ENCODE results near the gene ATP11A.

The ATP11A gene

DNA sequence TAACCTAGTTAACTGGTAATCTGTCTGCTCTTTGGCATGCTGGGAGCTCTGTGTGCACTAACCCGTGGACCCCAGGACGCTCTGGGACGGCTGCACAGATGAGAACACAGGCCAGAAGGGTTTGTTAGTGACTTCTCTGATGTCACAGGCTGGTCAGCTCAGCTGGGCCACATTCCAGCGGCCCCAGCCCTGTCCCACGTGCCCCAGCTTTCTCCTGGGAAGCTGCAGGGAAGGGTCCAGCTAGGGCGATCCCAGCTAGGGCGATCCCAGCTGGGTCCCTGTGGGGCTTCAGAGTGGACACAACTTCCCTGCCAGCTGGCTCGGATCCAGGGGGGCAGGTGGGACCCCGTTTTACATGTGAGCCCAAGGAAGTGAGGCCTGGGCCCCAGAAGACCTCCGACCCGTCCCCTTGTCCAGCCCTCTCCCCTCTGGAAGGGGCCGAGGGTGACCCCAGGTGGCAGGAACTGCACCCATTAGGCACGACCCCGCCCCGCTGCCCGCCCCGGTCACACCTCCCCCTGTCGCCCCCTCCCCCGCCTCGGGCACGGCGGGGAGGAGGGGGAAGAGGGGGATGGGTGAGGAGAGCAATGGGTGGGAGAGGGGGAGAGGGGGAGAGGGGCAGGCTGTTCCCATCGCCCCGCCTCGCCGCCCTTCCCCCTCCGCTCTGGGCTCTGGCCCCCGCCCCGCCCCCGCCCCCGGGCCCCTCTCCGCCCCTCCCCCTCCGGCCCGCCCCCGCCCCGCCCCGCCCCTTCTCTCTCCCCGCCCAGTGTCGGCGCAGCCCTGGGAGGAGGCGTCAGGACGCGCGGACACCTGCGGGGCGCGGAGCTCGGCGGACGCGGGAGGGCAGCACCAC, 204.0 kb downstream of the ATP11A start:
- no peak for DNase-seq (ENCODE audit: low read depth)

DNA sequence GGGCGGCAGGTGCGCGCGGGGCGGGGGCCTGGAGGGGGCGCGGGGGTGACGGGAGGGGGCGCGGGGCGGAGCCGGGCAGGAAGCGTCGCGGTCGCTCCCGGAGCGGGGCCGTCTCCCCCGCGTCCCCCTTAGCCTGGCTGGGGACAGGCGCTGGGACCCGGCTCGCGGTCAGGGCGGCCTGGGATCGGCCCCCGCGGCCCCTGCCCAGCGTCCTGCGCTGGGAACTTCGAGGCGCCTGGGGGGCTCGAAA, 204.5 kb downstream of the ATP11A start:
- no peak for DNase-seq (ENCODE audit: low read depth)

DNA sequence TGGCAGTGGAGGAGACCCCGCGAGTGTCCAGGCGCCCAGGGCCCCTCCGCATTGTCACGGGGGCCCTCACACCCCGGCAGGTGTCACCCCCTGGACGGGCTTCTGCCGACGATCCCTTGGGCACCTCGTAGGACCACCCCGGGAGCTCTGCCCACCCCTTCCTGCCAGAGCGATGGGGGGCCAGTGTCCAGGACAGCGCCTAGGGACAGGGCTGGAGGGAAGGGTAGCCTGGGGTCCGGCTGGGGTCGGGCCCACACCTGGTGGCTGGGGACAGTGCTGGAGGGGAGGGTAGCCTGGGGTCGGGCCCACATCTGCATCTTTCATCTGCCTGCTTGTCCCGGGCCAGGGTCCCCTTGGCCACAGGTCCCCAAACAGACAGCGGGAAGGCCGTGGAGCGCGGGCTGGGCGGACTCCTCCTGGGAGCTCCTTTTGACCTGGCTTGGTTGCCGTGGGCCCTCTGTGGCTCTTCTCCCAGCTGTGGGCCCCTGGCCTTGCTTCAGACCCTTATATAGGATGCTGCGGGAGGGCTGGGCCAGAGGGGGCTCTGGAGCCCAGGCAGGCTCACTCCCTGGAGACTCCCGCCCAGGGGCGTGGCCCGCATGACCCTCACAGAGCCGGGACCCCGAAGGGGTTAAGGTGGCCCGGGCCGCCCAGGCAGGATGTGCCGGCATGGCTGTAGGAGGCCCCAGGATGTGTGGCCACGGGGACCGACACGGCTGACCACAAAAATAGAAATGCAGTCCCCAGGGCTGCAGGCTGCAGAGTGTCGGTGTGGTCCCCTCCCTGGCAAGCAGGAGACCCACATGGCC, 205.0 kb downstream of the ATP11A start:
- no peak for DNase-seq (ENCODE audit: low read depth)

DNA sequence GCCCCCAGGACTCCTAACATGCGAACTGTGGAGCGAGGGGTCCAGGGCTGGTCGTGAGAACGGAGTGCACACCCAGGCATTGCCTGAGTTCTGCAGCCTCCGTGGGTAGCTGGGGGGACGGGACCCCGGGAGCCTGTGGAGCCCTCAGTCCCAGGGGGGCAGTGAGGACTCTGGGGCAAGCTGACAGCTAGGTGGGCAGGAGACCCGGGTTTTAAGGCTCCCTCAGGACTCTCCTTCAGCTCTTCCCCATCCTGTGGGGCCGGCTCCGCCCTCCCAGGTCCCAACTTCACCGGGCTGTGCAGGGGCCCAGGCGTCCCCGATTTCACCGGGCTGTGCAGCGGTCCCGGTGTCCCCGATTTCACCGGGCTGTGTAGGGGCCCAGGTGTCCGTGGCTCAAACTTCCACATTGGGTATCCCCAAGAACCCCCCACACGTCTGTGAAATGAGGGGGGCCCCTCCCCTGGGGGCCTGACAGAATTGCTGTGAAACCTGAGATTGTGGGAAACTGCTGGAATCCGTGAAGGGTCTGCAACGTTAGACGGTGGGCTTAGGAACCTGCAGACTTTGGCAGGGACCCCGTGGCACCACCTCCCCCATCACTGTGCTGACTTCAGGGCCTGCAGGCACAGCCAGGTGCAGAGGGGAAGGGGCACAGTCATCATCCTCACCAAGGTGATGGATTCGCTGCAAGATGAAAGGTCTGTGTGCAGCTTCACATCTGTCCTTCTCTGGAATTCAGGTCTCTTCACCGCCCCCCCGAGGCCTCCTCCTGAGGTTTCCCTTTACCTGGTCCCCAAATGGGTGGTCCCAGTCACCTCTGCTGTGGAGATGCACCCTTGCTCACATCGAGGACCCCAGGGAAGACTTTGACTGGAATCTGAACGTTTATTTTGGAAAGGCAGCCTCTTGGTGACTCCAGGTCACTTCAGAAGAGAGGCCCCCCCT, 206.0 kb downstream of the ATP11A start:
- DNase-seq (ENCODE audit: low read depth) = no peak

DNA sequence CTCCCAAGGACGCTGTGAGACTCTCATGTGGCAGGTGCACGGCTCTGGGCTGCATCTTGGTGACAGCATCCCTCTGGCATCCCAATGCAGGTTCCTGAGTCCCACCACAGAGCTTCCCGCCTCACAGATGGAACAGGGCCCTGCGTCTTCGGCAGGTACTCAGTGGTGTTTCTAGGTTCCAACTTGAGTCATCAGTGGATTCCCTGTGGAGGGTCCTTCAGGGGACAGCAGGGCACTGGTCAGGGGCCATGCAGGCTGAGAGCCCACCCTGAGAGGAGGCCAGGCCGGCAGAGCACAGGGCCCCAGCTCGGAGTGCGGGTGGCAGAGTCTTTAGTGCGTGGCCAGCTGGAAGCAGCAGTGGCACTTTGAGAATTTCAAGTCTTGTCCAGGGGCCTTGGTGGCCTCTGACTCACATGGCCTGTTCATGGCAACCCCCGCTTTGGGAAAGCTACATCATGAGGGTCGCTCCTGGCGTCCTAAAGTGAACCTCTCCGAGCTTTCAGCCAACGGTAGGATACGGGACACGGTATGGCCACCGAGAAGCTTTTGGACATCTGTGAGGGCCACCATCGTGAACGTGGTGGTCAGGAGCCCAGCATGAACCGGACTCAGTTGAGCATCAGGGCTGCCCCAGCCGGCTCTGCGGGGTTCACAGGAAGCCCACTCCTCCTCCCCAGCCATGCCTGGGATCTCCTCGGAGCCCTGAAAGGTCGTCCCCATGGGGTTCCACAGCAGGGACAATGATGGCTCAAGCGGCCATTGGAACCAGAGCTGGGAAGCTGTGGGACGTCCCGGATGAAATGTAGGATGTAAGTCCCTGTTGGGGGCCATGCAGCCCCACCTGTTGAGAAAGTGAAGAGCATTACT, 207.1 kb downstream of the ATP11A start:
- DNase-seq (ENCODE audit: low read depth) = no peak

DNA sequence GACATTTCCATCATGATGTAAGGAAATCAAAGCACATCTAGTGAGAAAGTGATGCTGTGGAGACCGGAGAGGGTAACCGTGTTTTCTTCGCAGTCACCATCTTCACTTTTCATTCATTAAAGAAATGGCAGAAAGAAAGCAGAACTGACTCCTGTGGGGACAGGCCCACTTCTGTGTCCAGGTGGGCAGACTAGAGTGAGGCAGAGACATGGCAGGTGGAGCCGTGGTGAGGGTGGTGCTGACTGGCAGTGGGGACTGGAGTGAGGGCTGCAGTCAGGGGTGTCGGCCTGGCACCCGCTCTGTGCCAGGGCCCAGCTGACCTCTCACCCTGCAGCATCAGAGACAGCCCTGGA, 207.7 kb downstream of the ATP11A start:
- DNase-seq (ENCODE audit: low read depth) = no peak

DNA sequence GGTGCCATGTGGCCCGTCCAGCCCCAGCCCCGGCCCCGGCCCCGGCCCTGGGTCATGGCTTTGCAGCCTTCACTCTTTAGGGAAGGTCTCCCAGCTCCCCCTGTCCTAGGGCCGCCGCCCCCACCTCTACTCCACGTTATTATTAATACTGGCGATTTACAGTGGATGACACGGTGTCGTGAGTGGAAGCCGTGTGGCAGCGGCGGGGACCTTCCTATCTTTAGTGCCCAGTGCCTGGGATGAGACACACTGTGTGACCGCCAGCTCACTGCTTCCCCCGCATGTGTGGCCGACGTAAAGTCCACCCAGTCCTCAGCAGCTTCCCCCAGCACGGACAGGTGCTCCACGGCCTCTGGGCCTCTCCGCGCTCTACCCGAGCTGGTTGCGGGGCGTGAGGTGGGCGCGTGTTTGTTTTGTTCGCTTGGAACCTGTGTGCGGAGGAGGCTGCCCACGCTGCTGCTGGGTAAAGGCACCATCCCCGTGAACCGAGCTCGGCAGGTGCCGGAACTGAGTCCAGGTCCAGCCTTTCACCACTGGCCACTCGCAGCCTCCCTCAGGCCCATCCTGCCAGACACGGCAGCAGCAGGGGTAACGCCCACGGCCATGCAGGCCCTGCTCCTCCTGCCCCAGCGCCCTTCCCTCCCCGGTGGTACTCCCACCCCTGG, 208.2 kb downstream of the ATP11A start:
- DNase-seq (ENCODE audit: low read depth) = no peak

DNA sequence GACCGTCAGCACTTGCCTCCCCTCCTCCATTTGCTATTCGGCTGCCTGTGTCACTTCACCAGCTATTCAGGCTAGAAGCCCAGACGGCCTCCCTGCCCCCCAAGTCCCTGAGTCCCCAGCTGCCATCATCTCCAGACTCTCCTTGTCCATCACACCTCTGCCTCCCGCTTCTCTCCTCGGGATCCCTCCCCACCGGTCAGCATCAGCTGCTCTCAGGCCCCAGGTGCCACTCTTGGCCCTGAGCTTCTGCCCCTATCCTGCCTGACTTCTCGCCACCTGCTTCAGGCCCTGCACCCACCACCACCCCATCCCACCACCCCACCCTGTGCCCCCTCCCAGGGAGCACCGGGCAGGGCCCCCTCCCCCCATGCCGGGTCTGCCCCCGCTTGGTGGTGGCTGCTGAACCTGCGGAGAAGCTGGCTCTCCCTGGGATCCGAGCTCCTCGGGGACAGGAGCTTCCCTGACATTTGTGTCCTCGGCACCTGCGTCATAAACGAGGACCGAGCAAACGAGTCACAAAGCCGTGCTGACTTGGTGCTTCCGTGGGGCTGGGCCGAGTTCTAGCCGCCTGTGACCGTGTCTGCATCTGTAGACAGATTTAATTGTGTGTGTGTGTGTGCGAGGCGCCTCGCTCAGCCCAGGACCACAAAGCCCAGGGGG, 208.9 kb downstream of the ATP11A start:
- DNase-seq (ENCODE audit: low read depth) = no peak

DNA sequence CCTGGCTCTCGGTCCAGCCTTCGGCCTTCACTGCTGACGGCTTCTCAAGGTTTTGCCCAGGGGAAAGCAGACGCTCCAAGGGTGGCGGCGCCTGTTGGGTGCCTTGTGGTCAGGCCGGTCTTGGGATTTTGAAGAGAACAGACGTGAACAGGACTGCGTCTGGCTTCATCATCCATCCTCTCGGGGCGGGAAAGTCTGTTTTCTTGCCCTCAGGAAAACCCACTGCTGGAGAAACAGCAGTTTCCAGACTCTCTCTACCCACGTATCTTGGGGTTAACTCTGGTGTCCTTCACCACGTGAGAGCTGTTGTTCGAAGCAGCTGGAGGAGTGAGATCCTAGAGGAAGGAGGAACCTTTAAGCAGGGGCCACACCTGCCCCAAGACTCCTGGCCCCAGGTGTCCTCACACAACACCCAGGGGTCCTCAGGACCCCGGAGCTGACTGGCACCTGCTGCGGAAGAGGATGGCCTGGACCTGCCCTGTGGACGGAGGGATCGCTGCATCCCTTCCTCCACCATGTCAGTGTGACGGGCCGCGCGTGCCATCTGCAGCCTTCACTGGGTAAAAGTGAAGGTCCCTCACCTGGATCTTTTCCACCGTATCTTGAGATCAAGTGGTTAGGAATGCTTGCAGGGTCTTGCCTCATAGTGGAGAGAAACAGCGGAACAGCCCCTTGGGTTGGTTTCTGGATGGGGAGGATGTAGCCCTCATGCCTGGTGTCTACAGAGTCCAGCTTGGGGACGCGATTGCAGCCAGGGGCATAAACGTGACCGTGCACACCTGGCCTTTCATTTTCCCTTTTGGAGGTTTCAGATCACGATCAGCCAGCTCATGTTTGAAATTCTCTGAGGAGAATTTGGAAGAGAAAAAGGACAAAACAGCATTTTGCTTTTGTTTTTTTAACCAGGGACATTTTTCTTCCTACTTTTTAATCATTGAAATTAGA, 209.7 kb downstream of the ATP11A start:
- DNase-seq (ENCODE audit: low read depth) = no peak

DNA sequence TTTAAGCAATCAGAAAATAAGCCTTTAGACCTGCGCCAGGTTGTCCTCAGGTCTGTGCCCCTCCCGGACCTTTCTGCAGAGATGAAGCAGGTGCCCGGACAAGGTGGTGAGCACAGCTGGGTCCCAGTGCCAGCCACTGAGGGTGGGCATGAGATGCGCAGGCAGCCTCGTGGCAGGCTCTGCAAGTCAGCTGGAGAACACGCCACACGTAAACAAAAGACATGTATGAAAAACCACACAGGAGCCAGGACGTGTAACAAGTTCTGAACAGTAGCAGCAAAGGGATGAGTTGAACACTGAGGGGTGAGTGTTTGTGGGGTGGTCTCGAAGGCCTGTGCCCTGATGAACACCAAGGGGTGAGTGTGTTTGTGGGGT, 210.4 kb downstream of the ATP11A start:
- DNase-seq (ENCODE audit: low read depth) = no peak

DNA sequence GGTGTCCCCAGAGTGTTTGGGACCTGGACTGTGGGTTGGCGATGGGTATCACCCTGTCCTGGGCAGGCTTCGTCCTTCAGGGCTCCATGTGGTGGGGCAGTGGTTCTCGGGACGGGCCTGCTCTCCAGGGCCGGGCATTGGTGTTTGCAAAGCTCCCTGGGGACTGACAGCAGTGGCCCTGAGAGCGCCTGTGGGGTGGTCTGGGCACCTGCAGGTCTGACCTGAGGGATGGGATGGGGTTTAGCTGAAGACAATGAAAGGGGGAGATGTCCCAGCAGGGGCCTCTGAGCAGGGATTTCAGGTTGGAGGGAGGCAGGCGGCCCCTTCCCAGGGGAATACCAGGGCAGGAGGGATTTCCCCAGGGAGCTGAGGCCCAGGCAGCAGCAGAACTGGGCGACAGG, 210.9 kb downstream of the ATP11A start:
- DNase-seq (ENCODE audit: low read depth) = no peak

DNA sequence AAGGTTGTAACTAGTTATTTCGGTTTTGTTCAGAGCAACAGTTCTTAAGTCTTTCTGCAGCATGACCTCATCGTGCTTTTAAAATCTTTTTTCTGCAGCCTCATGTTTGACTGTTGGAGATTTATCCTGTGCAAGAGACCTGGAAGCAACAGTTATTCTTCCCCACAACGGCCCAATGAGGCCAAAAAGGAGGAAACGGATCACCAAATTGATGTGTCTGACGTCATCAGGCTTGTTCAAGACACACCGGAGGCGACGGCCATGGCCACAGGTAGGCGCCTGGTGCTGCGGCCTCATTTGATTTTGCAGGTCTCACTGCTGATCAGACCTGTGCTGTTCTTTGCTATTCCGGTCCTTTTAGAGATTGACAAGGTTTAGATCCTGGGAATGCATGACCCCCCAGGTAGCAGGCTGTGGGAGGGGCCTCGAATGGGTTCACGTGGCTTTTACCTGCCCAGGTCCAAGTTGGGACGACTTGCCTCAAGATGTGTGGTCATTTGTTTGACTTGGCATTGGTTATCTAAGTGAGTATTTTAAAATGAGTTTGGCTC, 212.3 kb downstream of the ATP11A start:
- DNase-seq (ENCODE audit: low read depth) = no peak

DNA sequence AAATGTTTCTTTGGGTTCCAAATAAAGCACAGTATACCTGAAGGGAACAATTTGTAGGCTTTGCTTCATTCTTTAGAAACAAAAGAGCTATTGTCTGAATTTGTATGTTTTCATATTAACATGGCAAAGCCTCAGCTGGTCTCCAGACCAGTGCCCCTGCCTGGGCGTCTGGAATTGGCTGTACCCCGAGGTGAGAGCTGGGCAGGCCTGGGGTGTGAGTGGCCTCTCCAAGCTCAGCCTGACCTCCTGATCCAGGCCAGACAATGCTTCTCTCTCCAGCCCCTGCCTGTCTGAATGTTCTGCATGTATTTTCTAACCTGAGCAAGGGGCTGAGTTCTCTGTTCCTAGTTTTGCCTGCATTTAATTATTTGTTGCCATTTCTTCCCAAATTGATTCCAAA, 212.8 kb downstream of the ATP11A start:
- no peak for DNase-seq (ENCODE audit: low read depth)

DNA sequence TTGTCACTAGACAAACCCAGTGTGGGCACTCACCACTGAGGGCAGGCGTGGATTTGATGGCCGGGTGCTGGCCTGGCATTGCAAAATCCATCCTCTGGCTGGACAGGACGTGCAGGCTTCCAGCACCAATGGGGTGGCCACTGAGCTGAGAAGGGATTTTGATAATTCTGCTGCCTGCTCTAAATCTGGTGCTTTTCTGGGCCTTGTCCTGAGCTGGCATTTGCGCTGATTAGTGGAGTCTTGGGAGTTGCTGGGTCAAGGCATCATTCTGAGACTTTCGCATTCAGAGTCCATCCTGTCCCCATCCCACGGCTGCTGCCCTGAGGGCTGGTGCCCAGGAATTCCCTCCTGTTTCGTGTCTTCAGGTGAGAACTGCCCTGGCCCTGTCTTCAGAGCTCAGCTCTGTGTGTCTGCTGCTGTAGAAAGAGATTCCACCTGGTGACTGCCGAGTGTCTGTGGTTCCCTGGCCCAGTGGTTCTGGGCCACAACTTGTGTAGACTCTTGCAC, 213.3 kb downstream of the ATP11A start:
- DNase-seq (ENCODE audit: low read depth) = no peak

DNA sequence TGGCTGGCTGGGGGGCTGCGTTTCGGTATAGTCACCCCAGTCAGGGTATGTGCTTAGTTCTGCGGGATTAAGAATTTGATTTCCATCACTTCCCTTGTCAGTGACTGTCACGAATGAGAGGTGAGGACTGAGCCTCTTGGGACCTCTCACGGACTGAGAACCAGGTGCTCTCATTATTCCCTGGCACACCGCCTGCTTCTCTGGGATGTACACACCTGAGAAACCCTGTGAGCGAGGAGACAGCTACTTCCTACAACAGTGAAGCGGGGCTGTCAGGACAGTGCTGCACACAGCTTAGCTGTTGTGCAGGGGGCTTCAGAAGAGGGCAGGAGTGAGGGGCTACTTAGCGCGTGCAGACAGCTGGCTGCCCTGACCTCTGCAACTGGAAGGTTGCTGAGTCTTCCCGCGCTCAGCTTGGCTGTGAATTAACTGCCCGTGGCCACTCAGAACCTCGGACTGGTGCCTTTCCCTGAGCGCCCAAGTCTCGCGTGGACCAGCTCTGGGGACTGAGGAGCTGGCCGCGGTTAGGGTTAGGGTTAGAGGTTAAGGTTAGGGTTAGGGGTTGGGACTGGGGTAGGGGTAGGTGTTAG, 213.9 kb downstream of the ATP11A start:
- no peak for DNase-seq (ENCODE audit: low read depth)

DNA sequence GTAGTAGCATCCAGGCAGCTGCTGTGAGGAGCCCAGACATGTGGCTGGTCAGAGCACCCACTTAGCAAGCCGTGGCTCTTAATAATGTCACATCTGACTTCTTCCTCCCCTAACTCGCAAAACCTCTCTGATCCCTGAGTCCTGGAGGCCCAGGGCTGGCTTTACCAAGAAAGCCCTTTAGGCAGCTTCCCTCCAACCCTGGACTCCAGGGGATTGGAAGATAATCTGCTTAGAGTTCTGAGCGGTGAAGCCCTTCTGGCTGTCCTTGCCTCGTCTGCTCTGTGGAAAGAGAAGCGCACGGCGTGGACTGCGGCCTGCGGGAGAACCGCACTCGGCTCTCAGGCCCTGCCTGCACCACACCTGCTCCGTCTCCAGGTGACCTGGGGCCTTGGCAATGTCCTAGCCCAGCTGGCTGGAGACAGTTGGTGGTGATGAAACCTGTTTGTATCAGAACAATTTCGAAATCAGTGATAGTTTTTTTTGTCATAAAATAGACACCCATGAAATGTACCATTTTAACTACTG, 214.7 kb downstream of the ATP11A start:
- no peak for DNase-seq (ENCODE audit: low read depth)

DNA sequence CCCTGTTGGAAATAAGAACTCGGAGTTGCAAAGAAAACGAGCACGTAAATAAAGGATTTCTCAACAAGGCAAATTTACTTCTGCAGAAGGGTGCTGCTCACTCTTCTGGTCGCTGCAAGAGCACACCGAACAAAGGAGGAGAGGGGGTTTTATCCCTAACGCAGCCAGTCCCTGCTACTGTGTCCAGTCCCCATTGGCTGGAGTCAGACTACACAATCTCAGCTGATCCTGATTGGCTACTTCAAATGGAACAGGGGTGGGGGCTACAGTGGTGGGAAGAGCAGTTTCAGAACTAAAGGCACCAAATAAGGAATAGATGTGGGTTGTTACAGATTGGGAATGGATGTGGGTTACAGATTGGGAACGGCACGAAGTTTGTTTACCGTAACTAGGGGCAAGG, 215.2 kb downstream of the ATP11A start:
- no peak for DNase-seq (ENCODE audit: low read depth)

DNA sequence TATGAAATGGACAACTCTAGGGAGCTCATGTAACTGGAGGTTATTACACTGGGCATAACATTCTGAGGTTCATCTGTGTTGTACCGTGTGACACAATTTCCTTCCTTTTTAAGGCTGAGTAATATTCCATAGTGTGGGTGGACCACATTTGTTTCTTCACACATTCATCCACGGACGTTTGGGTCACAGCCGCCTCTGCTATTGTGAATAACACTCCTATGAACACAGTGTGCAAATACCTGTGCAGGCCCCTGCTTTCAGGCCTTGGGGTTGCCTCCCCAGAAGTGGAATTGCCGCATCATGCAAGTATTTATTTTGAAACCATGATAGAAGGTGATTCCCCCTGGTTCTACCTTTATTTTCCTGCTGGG, 215.8 kb downstream of the ATP11A start:
- DNase-seq (ENCODE audit: low read depth) = no peak

All from fibroblast of the conjunctiva (primary cell).